HT1080 (cell line): ENCODE results near the gene CHRNB2. TPM values are rescaled to one million over a fixed set of nuclear protein-coding genes. Genes with fewer than 3 reads are reported as not detected.

Experiments used
- DNase-seq: peaks from one replicate; pipeline ENCODE4 v3.0.0-alpha.2; 2015; ENCODE audit warnings: low read depth
- total RNA-seq: library from RNA; depleted of rRNA; stranded (reverse); fragments of >200 nt; shearing (Covaris generic); gene quantifications from 2 replicates; pipeline ENCODE4 v1.2.3, GENCODE V29; 2014

Gene CHRNB2
- total RNA-seq, 1 experiment from 2014 or later: 0.88 TPM

DNA sequence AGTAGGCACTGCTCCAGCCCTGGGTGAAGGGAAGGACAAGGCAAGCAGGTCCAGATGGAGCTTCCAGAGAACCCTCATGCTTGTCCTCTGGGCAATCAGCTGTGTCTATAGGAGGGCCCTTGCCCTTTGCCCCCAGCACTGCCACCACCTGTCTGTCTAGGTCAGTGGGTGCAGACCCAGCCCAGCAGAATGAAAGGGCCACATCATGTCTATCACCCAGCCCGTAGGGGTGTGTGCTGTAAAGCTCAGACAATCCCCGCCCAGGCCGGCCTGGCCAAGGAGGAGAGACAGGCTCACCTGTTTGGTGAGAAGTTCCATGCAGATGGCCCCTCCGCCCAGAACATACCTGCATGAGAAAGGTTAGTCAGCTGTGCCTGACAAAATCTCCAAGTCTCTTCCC lies 16.1 kb upstream of the CHRNB2 start:
- DNase-seq: no peak

DNA sequence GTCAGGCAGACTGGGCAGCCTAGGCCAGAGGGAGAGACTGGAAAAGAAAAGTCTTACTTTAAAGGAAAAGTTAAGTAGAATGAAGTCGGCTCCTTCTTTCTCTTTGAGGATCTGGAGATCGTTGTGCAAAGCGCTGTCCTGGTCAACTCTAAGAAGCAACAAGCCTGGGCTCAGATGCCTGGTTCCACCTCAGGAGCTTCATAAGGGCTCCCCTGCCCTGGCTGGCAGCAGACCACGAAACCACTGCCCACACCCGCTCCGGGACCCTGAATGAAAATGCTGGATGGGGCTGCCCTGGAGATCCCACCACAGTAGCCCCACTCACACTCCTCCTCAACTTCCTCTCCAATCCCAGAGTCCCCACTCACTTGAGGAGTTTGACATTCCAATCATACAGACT lies 15.5 kb upstream of the CHRNB2 start:
- DNase-seq: no peak

DNA sequence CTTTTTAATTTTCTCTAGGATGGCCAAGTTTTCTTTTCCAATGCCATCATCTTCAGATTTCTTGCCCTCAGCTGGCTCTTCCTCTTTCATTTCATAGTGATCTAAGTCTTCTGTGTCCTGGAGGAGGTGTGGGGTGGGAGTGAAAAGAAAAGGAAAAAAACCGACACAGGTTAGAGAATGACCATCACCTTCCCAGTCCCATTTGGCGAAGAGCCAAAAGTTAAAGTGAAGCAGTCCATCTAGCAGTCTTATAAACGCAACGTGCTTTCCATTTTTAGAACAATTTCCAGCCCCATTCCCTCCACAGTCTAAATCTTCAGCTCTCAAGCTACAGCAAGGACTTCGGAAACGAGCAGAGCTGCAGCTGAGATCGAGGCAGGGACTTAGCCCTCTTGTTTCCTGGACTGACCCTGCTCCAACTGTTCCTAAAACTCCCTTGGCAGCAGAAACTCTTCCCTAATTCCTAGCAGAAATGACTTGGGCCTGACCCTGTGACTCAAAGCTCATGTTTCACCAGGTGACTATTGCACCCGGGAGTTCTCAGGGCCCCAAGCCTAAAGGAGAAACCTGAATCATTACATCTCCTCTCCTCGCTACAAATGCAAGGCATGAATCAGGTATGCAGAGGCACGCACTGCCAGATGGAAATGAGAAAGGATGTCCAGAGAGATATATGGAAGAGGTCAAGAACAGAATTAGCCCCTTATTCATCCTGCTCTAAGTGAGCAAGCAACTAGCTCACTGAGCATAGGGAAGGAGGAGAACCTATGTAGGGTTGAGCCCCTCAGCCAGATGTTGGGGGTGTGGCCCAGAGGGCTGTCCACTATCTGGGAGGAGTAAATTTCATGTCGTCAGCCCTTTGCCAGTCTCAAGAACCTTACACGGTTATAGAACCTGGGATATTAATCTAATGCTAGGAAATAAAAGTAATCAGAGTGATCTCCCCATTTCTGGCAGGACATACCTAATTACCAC lies 14.2 kb upstream of the CHRNB2 start:
- no peak for DNase-seq

DNA sequence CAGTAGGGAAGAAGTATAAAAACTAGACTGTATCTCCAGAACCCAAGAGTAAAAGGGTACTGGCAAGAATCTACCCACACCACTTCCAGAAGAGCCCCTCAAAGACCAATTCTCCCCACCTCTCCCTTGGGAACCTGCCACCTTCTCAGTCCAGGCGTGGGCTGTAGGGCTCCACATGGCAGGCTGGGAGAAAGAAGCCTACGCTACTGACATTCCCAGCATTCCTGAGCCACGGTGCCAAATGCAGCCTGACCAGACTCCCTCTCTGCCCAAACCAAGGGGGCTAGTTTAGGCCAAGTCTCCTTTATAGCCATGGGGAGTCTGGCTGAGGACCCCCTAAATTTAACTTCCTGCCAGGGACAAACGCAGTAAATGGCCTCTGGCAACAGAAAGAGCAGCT lies 11.2 kb upstream of the CHRNB2 start:
- DNase-seq: no peak

DNA sequence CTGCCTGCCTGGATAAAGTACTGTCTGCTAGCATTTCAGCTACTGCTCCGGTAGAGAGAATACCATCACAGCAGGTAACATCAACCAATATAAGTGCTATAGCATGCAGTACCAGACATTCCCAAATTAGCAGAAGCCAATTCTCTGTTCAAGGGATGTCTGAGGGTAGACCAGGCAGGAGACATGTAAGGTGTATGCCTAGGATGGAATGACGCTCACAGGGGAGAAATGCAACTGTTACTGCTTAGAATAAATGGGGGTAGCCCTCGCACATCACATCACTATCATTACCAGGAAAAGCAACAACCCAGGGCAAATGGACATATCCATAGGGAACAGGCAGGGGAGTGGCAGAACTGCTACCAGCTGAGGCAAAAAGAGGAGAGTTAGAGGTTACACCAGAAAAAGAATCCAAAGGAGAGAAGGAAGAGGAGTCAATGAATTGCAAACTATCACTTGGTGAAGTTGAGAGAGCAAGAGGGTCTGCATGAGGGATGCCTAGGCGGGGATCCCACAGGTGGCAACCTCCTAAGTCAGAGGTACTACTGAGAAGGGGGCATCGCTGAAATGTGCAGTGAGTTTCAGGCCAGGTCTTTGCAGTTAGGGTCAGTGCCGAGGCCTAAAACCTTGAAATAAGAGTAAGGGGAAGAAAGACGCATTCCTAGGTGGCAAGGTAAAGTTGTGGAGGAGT lies 10.2 kb upstream of the CHRNB2 start:
- no peak for DNase-seq

DNA sequence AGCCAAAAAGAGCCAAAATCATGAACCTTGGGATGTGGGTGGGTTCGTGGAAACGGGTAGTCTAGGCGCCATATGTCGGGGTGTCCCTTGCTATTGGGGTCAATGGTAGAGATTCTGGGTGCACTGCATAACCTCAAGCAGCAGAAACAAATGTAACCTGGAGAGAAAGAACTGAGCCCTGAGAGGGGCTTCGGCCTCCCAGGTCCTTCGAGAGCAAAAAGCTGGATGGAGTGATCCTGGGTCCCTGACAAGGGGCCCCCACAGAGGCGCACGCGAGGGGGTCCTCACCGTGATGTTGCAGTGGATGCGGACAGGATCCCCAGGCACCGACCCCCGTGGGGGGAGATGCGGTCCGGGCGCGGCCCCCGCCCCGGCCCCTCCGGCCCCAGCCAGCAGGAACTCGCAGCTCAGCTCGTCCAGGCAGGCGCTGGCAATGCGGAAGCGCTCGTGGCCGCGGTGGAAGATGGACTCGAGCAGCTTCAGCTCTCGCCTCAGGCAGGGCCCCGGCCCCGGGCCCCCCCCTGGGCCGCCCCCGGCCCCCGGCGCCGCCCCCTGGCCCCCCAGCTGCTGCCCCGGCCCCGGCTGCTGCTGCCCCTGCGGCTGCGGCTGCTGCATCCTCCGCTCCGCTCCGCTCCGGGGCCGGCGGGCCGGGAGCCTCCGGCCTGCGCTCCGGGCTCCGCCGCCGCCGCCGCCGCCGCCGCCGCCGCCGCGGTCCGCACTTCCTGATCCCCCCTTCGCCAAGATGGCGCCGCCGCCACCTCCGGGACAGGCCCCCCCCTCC lies 9.4 kb upstream of the CHRNB2 start, which contains the start of gene UBE2Q1:
TSS of gene UBE2Q1 (minus strand) at position 724 of the 781 bp plus-strand sequence. CDS start at position 615, 109 bp downstream.
- DNase-seq: no peak

DNA sequence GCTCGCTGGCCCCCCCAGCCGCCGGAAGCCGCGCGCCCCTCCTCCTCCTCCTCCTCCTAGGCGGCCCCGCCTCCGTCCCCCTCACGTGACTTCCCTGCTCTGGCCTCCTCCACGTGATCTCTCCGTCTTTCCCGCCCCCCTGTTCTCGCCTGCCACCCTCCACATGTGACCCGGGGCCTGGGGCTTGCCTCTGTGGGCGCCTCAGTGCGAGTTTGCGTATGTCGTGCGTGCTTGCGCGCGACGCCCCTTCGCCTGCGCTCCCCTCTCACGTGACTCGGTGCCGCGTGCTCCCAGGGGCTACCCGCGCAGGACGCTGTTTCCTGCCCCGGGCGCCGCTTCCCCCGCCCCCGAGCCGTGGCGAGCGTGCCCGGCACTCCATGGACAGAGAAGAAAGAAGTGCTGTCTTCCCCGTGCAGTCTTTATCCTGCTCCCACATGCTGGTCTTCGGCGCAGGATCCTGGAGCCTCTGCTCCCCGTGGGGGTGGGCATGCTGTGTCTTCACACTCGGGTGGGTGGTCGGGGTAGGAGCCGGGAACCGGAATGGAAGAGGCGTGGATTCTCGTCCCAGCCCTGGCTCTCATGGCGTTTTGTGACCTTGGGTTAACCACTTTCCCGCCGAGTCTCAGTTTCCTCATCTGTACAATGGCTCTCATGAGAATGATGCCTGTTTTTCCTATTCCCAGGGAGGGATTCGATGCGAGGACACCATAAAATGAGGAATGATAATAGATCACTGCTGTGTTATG lies 8.7 kb upstream of the CHRNB2 start:
- peak; percentile 98 for DNase-seq

DNA sequence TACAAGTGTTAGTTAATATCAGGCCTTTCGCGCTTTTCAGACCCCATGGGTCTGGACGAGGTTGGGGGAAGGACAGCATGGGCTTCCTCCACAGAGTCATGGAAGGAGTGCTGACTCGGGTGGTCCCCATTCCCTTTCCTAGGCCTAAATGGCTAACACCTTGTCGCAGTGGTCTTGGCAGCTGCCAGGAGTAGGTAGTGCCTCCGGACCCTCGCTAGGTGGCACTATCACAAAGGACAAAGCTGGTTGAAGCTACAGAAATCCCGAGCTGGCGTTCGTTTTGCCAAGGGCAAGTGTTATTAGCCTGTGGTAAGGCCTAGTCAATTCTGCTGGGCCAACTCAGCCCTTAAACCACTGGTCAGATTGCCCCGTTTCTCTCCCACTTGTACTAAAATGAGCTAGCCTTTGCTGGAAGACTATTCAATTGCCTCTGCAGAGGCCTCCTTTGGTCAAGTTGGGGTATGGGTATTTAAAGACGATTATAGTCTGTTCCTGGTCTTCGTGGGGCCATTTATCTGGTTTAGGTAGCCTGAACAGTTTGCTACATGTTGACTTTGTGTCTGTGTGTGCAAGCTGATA lies 8.0 kb upstream of the CHRNB2 start:
- DNase-seq: peak; percentile 82

DNA sequence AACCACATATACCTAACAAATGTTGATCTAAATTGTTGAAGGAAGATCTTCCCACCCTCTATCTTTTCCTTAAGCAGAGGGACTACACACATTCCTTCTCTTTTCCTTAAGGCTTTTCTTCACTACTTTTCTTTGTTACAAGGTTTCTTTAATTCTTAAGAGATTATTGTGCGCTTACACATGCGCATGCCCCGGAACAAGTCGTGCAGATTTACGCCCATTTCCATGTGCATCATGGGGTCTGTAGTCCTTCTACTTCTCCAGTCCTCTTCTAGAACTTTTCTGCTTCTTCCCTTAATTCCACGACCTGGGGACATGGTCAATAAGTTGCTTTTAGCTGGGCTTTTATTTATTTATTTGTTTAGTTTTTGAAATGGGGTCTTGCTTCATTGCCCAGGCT lies 1.7 kb upstream of the CHRNB2 start:
- DNase-seq: no peak

DNA sequence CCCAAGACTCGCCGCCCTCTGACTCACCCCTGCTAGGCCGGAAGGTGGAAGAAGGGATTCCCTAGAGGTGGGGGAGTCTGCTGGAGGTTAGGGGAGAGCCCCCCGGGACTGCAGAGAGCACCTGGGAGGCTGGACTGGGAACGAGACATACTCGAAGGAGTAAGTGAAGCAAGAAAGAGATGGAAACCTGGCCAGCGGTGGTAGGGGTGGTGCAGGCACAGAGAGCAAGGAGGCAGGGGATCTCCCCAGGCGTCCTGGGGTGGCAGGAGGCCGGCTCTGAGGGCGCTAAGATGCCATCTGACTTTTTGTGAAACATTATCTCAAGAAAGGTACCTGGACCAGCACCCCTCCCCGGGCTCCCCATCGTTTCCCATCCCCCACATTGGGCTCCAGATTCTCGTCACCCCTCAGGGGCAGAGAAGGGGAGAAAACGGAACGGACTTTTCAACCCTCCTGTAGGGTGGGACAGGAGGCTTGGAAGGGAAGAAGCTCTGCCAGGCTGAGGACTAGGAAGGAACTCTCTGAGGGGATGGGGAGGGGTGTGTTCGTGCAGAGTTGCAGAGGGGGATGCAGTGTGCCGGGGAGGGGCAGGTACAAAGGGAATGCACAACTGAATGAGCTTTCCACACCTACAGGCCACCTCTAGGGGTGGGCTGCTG lies 708 bp downstream of the CHRNB2 start:
- no peak for DNase-seq

DNA sequence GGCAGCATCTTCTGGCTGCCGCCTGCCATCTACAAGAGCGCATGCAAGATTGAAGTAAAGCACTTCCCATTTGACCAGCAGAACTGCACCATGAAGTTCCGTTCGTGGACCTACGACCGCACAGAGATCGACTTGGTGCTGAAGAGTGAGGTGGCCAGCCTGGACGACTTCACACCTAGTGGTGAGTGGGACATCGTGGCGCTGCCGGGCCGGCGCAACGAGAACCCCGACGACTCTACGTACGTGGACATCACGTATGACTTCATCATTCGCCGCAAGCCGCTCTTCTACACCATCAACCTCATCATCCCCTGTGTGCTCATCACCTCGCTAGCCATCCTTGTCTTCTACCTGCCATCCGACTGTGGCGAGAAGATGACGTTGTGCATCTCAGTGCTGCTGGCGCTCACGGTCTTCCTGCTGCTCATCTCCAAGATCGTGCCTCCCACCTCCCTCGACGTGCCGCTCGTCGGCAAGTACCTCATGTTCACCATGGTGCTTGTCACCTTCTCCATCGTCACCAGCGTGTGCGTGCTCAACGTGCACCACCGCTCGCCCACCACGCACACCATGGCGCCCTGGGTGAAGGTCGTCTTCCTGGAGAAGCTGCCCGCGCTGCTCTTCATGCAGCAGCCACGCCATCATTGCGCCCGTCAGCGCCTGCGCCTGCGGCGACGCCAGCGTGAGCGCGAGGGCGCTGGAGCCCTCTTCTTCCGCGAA lies 3.8 kb downstream of the CHRNB2 start:
- DNase-seq: no peak

DNA sequence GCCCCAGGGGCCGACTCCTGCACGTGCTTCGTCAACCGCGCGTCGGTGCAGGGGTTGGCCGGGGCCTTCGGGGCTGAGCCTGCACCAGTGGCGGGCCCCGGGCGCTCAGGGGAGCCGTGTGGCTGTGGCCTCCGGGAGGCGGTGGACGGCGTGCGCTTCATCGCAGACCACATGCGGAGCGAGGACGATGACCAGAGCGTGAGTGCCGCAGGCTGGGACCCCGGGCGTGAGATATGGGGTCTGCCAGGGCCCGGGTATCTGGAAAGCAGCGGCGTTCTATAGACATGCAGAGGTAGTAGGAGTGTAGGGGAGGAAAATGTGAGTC lies 4.3 kb downstream of the CHRNB2 start:
- DNase-seq: no peak

DNA sequence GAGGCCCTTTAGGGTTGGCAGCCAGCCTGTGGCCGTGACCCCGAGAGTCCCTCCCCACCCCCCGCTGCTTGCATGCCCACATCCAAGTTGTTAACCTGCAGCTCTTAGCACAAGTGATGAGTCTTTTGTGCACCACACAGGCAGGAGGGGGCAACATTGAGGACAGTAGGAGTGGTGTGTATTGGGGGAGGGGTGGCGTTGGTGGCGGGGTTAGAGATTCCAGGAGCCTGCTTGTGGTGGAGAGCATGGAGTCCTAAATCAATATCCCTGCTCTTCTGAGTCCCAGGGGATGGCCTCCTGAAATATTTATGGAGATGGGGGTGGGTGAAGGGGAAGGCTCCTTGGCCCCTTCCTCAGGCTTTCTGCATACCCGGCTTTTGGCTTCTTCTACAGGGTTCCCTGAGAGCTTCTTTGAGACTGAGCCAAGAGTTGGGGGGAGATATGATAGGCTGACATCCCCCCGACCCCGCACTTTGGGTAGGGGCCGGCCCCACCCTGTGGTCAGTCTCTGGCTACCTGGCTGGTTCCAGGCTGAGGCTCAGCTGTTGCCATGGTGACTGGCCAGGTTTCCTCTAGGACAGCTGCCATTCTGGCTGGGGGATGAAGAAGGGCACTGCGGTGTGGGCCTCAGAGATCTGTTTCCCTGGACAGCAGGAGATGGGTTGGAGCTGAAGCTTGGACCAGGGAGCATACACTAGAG lies 5.0 kb downstream of the CHRNB2 start:
- no peak for DNase-seq

DNA sequence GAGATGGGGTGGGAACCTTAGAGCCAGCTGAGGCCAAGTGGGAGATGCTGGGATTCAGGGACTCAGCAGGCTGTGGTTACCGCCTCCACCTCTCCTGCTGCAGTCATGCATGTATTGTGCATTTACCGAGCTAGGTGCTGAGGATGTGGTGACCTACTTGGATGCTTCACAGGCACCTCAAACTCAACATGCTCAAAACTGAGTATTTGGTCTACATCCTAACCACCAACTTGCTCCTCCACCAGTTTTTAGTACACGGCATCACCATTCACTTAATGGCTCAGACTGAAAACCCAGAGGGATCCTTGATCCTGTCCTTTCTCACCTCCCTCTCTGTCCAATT lies 5.6 kb downstream of the CHRNB2 start:
- DNase-seq: no peak

DNA sequence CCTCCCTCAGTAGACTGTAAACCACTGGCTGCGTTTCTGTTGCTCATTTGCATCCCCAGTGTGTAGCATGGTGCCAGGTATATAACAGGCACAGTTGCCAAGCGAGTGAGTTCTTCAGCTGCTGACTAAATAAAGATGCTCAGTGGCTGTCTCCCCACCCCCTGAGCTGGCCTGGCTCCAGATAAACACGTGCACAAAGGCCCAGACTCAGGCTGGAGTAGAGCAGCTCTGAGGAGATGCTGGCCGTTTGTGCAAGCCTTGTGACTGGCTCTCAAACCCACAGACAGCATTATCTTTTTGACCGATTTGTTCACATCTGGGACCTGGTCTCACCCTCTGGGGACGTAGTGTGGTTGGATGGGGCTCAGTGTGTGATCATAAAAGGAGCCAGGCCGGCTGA lies 7.1 kb downstream of the CHRNB2 start:
- DNase-seq: peak; percentile 21

DNA sequence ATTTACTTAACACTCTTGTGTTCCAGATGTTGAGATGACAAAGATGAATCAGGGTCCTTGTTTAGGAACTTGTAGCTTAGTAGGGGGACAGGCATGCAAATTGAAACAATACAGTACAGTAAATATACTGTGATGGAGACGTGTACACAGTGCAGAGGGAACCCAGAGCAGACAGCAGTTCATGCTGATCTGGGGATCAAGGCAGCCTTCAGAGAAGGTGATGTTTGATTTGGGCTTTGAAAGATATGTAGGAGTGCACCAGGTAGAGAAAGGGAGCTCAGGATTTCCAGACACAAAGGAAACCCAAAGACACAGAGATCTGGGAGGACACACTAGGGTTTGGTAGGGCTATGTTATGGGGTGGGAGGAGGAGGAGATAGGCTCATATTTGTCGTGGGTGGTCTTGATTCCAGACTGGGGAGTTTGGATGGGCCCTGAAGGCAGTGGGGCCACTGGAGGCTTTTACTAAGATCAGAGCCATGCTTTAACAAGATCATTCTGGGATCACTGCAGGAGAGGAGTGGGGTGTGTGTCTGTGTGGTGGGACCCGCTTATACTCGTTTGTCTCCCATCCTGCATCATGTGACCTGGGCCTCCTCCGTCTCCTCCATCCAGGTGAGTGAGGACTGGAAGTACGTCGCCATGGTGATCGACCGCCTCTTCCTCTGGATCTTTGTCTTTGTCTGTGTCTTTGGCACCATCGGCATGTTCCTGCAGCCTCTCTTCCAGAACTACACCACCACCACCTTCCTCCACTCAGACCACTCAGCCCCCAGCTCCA lies 7.8 kb downstream of the CHRNB2 start:
- DNase-seq: no peak

DNA sequence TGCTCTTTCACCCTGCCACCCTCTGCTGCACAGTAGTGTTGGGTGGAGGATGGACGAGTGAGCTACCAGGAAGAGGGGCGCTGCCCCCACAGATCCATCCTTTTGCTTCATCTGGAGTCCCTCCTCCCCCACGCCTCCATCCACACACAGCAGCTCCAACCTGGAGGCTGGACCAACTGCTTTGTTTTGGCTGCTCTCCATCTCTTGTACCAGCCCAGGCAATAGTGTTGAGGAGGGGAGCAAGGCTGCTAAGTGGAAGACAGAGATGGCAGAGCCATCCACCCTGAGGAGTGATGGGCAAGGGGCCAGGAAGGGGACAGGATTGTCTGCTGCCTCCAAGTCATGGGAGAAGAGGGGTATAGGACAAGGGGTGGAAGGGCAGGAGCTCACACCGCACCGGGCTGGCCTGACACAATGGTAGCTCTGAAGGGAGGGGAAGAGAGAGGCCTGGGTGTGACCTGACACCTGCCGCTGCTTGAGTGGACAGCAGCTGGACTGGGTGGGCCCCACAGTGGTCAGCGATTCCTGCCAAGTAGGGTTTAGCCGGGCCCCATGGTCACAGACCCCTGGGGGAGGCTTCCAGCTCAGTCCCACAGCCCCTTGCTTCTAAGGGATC lies 8.5 kb downstream of the CHRNB2 start:
- no peak for DNase-seq
